ENCODE data around the gene MED22.

DNA sequence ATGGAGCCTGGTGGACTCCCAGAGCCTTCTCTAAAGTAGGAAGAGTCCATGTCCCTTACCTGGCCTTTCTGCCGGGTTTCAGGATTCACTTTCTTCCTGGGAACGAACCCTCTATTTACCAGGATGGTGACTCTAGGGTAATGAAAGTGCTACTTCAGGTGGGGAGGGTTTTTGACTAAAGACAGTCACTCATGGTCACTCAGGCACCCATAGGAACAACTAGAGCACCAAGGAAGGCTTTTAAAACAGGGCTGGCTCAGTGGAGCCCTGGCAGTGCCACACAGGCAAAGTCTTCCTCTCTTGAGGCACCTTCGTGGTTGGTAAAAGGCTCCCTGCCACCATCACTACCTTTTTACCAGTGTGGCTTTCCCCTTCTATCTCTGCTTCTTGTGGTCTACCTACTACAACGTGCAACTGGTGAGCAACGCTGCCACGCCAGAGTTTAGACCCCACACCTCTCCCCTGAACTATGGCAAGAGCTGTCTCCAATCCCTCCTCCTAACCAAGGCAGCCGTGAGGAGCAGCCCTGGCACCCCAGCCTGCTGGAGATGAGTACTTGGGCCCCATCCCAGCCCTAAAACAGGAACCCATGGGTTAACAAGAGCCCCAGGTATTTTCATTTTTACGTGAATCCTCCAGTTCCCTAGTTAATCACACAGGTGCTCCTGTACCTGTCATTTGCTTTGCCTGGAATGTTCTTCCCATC is 4.9 kb upstream of the MED22 start:
- no peak for TF ChIP-seq YY1 (IDR thresholded peaks at IDR 0.05; ENCODE audit: insufficient read depth, insufficient read length)
- no peak for TF ChIP-seq SUZ12 (IDR thresholded peaks at IDR 0.05; ENCODE audit: extremely low read depth, insufficient read depth, insufficient read length)
- TF ChIP-seq ZNF274 (IDR thresholded peaks at IDR 0.05; ENCODE audit: low read depth, low read length), result no peak
